Measurements from ENCODE around the gene WWOX. TPM values are rescaled to one million over a fixed set of nuclear protein-coding genes. Genes with fewer than 3 reads are reported as not detected.

Gene WWOX
- polyA plus RNA-seq, 2 of the 4 experiments (the other 2 are of a cell fraction): 16.0 to 17.2 TPM

- no peak for TF ChIP-seq MAX (IDR thresholded peaks at IDR 0.05)
- no peak for TF ChIP-seq HES2 (IDR thresholded peaks at IDR 0.05)
- TF ChIP-seq JUNB (IDR thresholded peaks at IDR 0.05): no peak
- TF ChIP-seq USF2 (IDR thresholded peaks at IDR 0.05): no peak
- TF ChIP-seq BHLHE40 (IDR thresholded peaks at IDR 0.05; ENCODE audit: low read depth, low read length): no peak
- no peak for TF ChIP-seq MAZ (IDR thresholded peaks at IDR 0.05; ENCODE audit: borderline replicate concordance, low read depth, low read length)
- no peak for TF ChIP-seq CHD2 (IDR thresholded peaks at IDR 0.05; ENCODE audit: low read length, partially characterized antibody)
- Histone ChIP-seq H3K4me2 (no peak overlapping the region), H3K27ac (no peak overlapping the region), H3K4me1 (no peaks in the 10 kb centered on the region), H3K9me3 (no peaks in the 10 kb centered on the region), H3K4me3 (no peak overlapping the region)
- CTCF ChIA-PET: no interaction called here
- POLR2A ChIA-PET: no interaction called here
- WGBS (ENCODE audit: missing lambda C conversion rate): 56% methylated on average over 1 of the region's 1 CpG
- FAIRE-seq (no peak), ATAC-seq (no peak), DNase-seq (ENCODE audit: low read depth in 1 of 2, low spot score in 1 of 2) (no peak)
These were observed 281.6 kb downstream of the WWOX start for GRCh38 chr16:78381060-78381459.

- FAIRE-seq (no peak), ATAC-seq (no peak), DNase-seq (ENCODE audit: low read depth in 1 of 2, low spot score in 1 of 2) (no peak)
- H3K9me3 ChIP-seq: no peaks in the 10 kb centered on the region
- no peak overlapping the region for H3K4me3 ChIP-seq
- ChIA-PET POLR2A (no interaction called here), CTCF (no interaction called here)
- 83% methylated on average over 2 of the region's 2 CpGs for WGBS (ENCODE audit: missing lambda C conversion rate)
- TF ChIP-seq JUN (IDR thresholded peaks at IDR 0.05) (no peak), RCOR1 (IDR thresholded peaks at IDR 0.05; ENCODE audit: low read depth, low read length) (no peak), CEBPB (IDR thresholded peaks at IDR 0.05) (no peak), KDM1A (IDR thresholded peaks at IDR 0.05; ENCODE audit: low read depth) (no peak), GATA3 (IDR thresholded peaks at IDR 0.05; ENCODE audit: borderline replicate concordance) (no peak), ATOH8 (CRISPR knock-in tag; IDR thresholded peaks at IDR 0.05; ENCODE audit: low read depth) (no peak), KDM5A (IDR thresholded peaks at IDR 0.05) (no peak), FOXS1 (CRISPR knock-in tag; IDR thresholded peaks at IDR 0.05) (no peak), RFX5 (IDR thresholded peaks at IDR 0.05) (no peak)
- H3K27ac ChIP-seq: no peak overlapping the region
- H3K4me1 ChIP-seq: no peaks in the 10 kb centered on the region
- H3K4me2 ChIP-seq: no peak overlapping the region
These were observed 283.7 kb downstream of the WWOX start for GRCh38 chr16:78383118-78383517.

GRCh38 chr16:78385086-78385805 lies 285.8 kb downstream of the WWOX start:
- CTCF ChIA-PET: no interaction called here
- DNase-seq (ENCODE audit: low read depth in 1 of 2, low spot score in 1 of 2): no peak
- POLR2A ChIA-PET: no interaction called here
- Histone ChIP-seq H3K9me3 (no peaks in the 10 kb centered on the region), H3K4me3 (no peak overlapping the region), H3K27ac (no peak overlapping the region), H3K4me2 (no peak overlapping the region), H3K4me1 (no peaks in the 10 kb centered on the region)
- TF ChIP-seq NPAS2 (CRISPR knock-in tag; IDR thresholded peaks at IDR 0.05; ENCODE audit: borderline replicate concordance): no peak
- TF ChIP-seq EHMT2 (IDR thresholded peaks at IDR 0.05; ENCODE audit: low read depth): no peak
- no peak for TF ChIP-seq HOXB5 (CRISPR knock-in tag; IDR thresholded peaks at IDR 0.05)
- no peak for TF ChIP-seq BHLHE40 (IDR thresholded peaks at IDR 0.05; ENCODE audit: low read depth, low read length)
- TF ChIP-seq SMC3 (IDR thresholded peaks at IDR 0.05): no peak
- TF ChIP-seq KDM5A (IDR thresholded peaks at IDR 0.05): no peak
- TF ChIP-seq HMGXB4 (CRISPR knock-in tag; IDR thresholded peaks at IDR 0.05; ENCODE audit: borderline replicate concordance): no peak
- 83% methylated on average over 7 of the region's 7 CpGs for WGBS (ENCODE audit: missing lambda C conversion rate)
- no peak for FAIRE-seq
- no peak for ATAC-seq
